NCI-H187 treated with DMSO at 0.1 percent for 48 hours (cell line): ENCODE results near the gene KCNIP2.

Source experiments
- DNase-seq: peaks from one replicate; lab custom pipeline; 2025; lab: John Stamatoyannopoulos, UW

The KCNIP2 gene

GRCh38 chr10:101782811-101783735 lies 60.5 kb downstream of the KCNIP2 start, which contains the start of gene NPM3:
NPM3 (minus strand) TSS chr10:101783446; CDS start chr10:101783390, 56 bp downstream.
- no peak for DNase-seq

- no peak for DNase-seq
These were observed 61.4 kb downstream of the KCNIP2 start for GRCh38 chr10:101781984-101782810.

- no peak for DNase-seq
These were observed 62.0 kb downstream of the KCNIP2 start for GRCh38 chr10:101781655-101781983.

- DNase-seq = no peak
These were observed 62.6 kb downstream of the KCNIP2 start for GRCh38 chr10:101780818-101781654.

- DNase-seq = no peak
These were observed 63.3 kb downstream of the KCNIP2 start for GRCh38 chr10:101780187-101780817.

GRCh38 chr10:101779544-101780186 lies 63.9 kb downstream of the KCNIP2 start:
- no peak for DNase-seq

- no peak for DNase-seq
These were observed 64.6 kb downstream of the KCNIP2 start for GRCh38 chr10:101778781-101779543.

GRCh38 chr10:101778151-101778780 lies 65.3 kb downstream of the KCNIP2 start:
- no peak for DNase-seq

- DNase-seq = no peak
These were observed 65.9 kb downstream of the KCNIP2 start for GRCh38 chr10:101777619-101778145.

GRCh38 chr10:101776161-101776817 lies 67.3 kb downstream of the KCNIP2 start:
- DNase-seq = no peak
